HCT116 (cell line): ENCODE measurements around the gene UBAC2. TPM values are rescaled to one million over a fixed set of nuclear protein-coding genes. Genes with fewer than 3 reads are reported as not detected.

ENCODE experiments used
- ATAC-seq: fragments of 200-7000 bp; cut with Tn5 transposase; 2 replicates; pipeline ENCODE4 v1.9.1; 2020; ENCODE audit warnings: mild to moderate bottlenecking, moderate library complexity
- BruUV-seq: library from RNA; stranded (reverse); fragments of 400-500 nt; replicated peaks from 2 replicates; lab custom pipeline; 2021; lab: Mats Ljungman, UMichigan
- CTCF ChIA-PET: fragments of 300-600 bp; sonication (Branson Sonifier 250); formaldehyde crosslinking; loops from one replicate; lab custom pipeline; 2021; ENCODE audit warnings: antibody characterized with exemption; lab: Charles Lee
- POLR2A ChIA-PET: fragments of 300-600, 350-600 bp; sonication (Branson Sonifier 250); formaldehyde crosslinking; loops from one replicate; lab custom pipeline; 2021; ENCODE audit warnings: antibody characterized with exemption; lab: Charles Lee
- RAD21 ChIA-PET, 2 experiments: fragments of 300-600 bp; sonication (Branson Sonifier 250); formaldehyde crosslinking; loops; one replicate each; lab custom pipeline; 2023; ENCODE audit warnings: low total read pairs in 2 of 2; ENCODE audit not compliant: uncharacterized antibody in 2 of 2, unreplicated experiment in 2 of 2, low non-redundant PET in 1 of 2; lab: Charles Lee
- DNase-seq: peaks from one replicate; pipeline ENCODE4 v3.0.0-alpha.2; 2010; ENCODE audit warnings: low read depth, low spot score
- H2AFZ ChIP-seq: fragments of 200-600 bp; shearing (Covaris generic), sonication (generic); 2 replicates; pipeline ENCODE4 v1.6.1; 2017; ENCODE audit warnings: low read depth, mixed run types, mixed read lengths, antibody characterized with exemption, low read length; ENCODE audit not compliant: poor library complexity, severe bottlenecking
- H3K27ac ChIP-seq: 2 replicates; pipeline ENCODE4 v1.5.1; 2012; ENCODE audit warnings: low read depth, low read length
- H3K27me3 ChIP-seq: fragments of 200-600 bp; sonication (generic); 2 replicates; pipeline ENCODE4 v1.6.1; 2016; ENCODE audit warnings: mixed run types, low read length, mixed read lengths; ENCODE audit not compliant: insufficient read depth
- H3K36me3 ChIP-seq, 2 experiments: fragments of 200-500 bp in 1 of 2; fragments of 200-600 bp in 1 of 2; sonication (Bioruptor generic) in 1 of 2; sonication (generic) in 1 of 2; 2 replicates each; pipeline versions ENCODE4 v1.5.1 to v1.6.1; 2014 to 2016; ENCODE audit warnings: low read length in 2 of 2, inconsistent platforms in 1 of 2, mixed read lengths in 1 of 2, mixed run types in 1 of 2; ENCODE audit not compliant: insufficient read depth in 2 of 2, control insufficient read depth in 1 of 2
- H3K4me1 ChIP-seq, 2 experiments: fragments of 200-600 bp in 1 of 2; sonication (generic) in 1 of 2; 2 replicates each; pipeline versions ENCODE4 v1.5.1 to v1.6.1; 2012 to 2017; ENCODE audit warnings: low read length in 2 of 2, inconsistent platforms in 1 of 2, mild to moderate bottlenecking in 1 of 2, mixed read lengths in 1 of 2, mixed run types in 1 of 2, moderate library complexity in 1 of 2; ENCODE audit not compliant: insufficient read depth in 2 of 2, control insufficient read depth in 1 of 2
- H3K4me2 ChIP-seq: fragments of 200-600 bp; sonication (generic); 2 replicates; pipeline ENCODE4 v1.6.1; 2017; ENCODE audit warnings: mixed run types, low read length, mixed read lengths
- H3K4me3 ChIP-seq, 2 experiments: fragments of 200-600 bp in 1 of 2; sonication (generic) in 1 of 2; replicated peaks in 1 of 2; 2 replicates each; pipeline ENCODE4 v1.5.1; 2011 to 2016; ENCODE audit warnings: low read length in 2 of 2, control low read depth in 1 of 2, low read depth in 1 of 2, mild to moderate bottlenecking in 1 of 2, mixed read lengths in 1 of 2, mixed run types in 1 of 2
- H3K79me2 ChIP-seq: fragments of 200-600 bp; sonication (generic); 2 replicates; pipeline ENCODE4 v1.6.1; 2017; ENCODE audit warnings: mild to moderate bottlenecking, mixed run types, low read length, moderate library complexity, mixed read lengths; ENCODE audit not compliant: insufficient read depth
- H3K9ac ChIP-seq: fragments of 200-600 bp; sonication (generic); 2 replicates; pipeline ENCODE4 v1.6.1; 2016; ENCODE audit warnings: low read length, mixed read lengths
- H3K9me2 ChIP-seq: fragments of 200-600 bp; sonication (generic), shearing (Covaris generic); 2 replicates; pipeline ENCODE4 v1.6.1; 2017; ENCODE audit warnings: mixed run types, mild to moderate bottlenecking, moderate library complexity; ENCODE audit not compliant: insufficient read depth
- H3K9me3 ChIP-seq, 2 experiments: fragments of 200-500 bp in 1 of 2; fragments of 200-600 bp in 1 of 2; sonication (Bioruptor generic) in 1 of 2; sonication (generic) in 1 of 2; 2 replicates each; pipeline ENCODE4 v1.6.1; 2014 to 2017; ENCODE audit warnings: low read length in 2 of 2, mixed read lengths in 2 of 2, inconsistent platforms in 1 of 2, low read depth in 1 of 2, mild to moderate bottlenecking in 1 of 2, mixed run types in 1 of 2, moderate library complexity in 1 of 2; ENCODE audit not compliant: control insufficient read depth in 1 of 2, insufficient read depth in 1 of 2
- H4K20me1 ChIP-seq: fragments of 200-600 bp; sonication (generic), shearing (Covaris generic); 2 replicates; pipeline ENCODE4 v1.6.1; 2017; ENCODE audit warnings: mixed run types, mild to moderate bottlenecking, moderate library complexity; ENCODE audit not compliant: insufficient read depth
- CEBPB ChIP-seq: IDR thresholded peaks from 2 replicates; pipeline ENCODE4 v1.6.1; 2012; ENCODE audit warnings: low read depth
- EGR1 ChIP-seq: IDR thresholded peaks from 2 replicates; pipeline ENCODE4 v1.6.1; 2012; ENCODE audit warnings: low read depth
- POLR2A ChIP-seq: IDR thresholded peaks from 2 replicates; pipeline ENCODE4 v1.7.0; 2011; ENCODE audit warnings: borderline replicate concordance; ENCODE audit not compliant: insufficient read depth, insufficient read length; ENCODE audit errors: extremely low read depth
- SP1 ChIP-seq: IDR thresholded peaks from 2 replicates; pipeline ENCODE4 v1.6.1; 2012; ENCODE audit warnings: low read depth
- TCF7L2 ChIP-seq: IDR thresholded peaks from 2 replicates; pipeline ENCODE4 v1.7.0; 2011; ENCODE audit warnings: borderline replicate concordance, inconsistent platforms; ENCODE audit not compliant: insufficient read depth, insufficient read length; ENCODE audit errors: extremely low read depth
- ZNF274 ChIP-seq: fragments of 200-500 bp; sonication (Bioruptor generic); IDR thresholded peaks from 2 replicates; pipeline ENCODE4 v1.6.1; 2014; ENCODE audit warnings: mild to moderate bottlenecking, low read depth, low read length, inconsistent platforms
- intact Hi-C: fragments of 100-400 bp; cut with micrococcal nuclease; formaldehyde crosslinking; loops from 2 replicates; pipeline ENCODE4 v1.10.0; 2022
- total RNA-seq: library from RNA; stranded (reverse); gene quantifications from one replicate; pipeline ENCODE4 v1.2.1, GENCODE V29; 2021; ENCODE audit not compliant: unreplicated experiment
- TF ChIP-seq, protein P1 (sequence below): IDR thresholded peaks from 2 replicates; pipeline ENCODE4 v1.6.1; 2011; ENCODE audit warnings: mild to moderate bottlenecking, low read length, moderate library complexity; ENCODE audit not compliant: insufficient replicate concordance; ENCODE audit errors: extremely low read depth
- TF ChIP-seq, protein P2 (sequence below), 3 experiments: fragments of 200-600 bp in 1 of 3; sonication (generic) in 1 of 3; IDR thresholded peaks in 2 of 3; conservative IDR thresholded peaks in 1 of 3; 2 replicates each; pipeline ENCODE4 v1.5.1; 2012 to 2017; ENCODE audit warnings: low read depth in 2 of 3, low read length in 2 of 3, antibody characterized with exemption in 1 of 3, borderline replicate concordance in 1 of 3, control low read depth in 1 of 3, mild to moderate bottlenecking in 1 of 3, mixed read lengths in 1 of 3, mixed run types in 1 of 3, moderate library complexity in 1 of 3; ENCODE audit not compliant: insufficient read depth in 1 of 3
- TF ChIP-seq, protein P3 (sequence below): IDR thresholded peaks from 2 replicates; pipeline ENCODE4 v1.6.1; 2012; ENCODE audit warnings: low read depth

The UBAC2 gene
- total RNA-seq, 1 experiment from 2014 or later: 67.4 TPM

DNA sequence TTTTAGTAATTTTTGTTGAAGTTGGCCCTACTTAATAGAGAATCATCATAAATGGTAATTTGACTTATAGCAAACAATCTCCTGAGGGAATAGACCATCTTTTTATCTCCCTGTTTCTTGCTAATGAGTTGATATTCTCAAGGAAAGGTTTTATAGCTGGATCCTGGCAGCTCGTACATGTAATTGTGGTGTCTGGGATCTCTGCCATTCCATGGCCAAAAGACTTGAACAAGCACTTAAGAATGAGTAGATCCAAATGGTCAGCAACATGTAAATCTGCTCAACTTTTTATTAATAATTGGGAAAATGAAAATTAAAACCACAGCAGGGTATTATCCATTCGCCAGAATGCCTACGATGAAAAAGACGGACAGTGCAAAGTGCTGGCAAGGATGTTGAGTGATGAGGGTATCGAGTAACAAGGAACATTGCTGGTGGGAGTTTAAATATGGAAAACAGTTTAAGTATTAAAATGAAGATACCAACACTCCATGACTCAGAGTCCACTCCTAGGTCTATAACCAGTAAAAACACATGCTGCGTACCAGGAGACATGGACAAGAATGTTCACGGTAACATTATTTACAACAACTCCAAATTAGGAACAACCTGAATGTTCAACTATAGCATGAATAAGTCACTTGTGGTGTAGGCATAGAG, 62.6 kb downstream of the UBAC2 start:
- H4K20me1 ChIP-seq: no peaks in the 10 kb centered on the region
- CTCF ChIA-PET: interaction anchor here (1.3 kb wide), 1 partner anchor 87 kb away, joined by 4 read pairs; no protein-coding TSS in a partner anchor
- H2AFZ ChIP-seq: no peak overlapping the region
- H3K4me1 ChIP-seq: no peaks in the 10 kb centered on the region
- no peak overlapping the region for H3K4me3 ChIP-seq
- peaks cover 0 to 4% of the 10 kb centered on the region in 2 experiments; a peak in 1 of 4 replicates for H3K36me3 ChIP-seq
- H3K27me3 ChIP-seq: no peaks in the 10 kb centered on the region
- POLR2A ChIA-PET: no interaction called here
- no peaks in the 10 kb centered on the region for H3K9me3 ChIP-seq
- no peak overlapping the region for H3K27ac ChIP-seq
- no peaks in the 10 kb centered on the region for H3K9me2 ChIP-seq
- RAD21 ChIA-PET: interaction anchor here (0.6 to 1.2 kb wide), 2 partner anchors 86 to 87 kb away, joined by 3 to 4 read pairs; no protein-coding TSS in a partner anchor
- no peak for TF ChIP-seq POLR2A
- TF ChIP-seq, protein P1, sequence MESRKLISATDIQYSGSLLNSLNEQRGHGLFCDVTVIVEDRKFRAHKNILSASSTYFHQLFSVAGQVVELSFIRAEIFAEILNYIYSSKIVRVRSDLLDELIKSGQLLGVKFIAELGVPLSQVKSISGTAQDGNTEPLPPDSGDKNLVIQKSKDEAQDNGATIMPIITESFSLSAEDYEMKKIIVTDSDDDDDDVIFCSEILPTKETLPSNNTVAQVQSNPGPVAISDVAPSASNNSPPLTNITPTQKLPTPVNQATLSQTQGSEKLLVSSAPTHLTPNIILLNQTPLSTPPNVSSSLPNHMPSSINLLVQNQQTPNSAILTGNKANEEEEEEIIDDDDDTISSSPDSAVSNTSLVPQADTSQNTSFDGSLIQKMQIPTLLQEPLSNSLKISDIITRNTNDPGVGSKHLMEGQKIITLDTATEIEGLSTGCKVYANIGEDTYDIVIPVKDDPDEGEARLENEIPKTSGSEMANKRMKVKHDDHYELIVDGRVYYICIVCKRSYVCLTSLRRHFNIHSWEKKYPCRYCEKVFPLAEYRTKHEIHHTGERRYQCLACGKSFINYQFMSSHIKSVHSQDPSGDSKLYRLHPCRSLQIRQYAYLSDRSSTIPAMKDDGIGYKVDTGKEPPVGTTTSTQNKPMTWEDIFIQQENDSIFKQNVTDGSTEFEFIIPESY: no peak
- H3K9ac ChIP-seq: no peak overlapping the region
- DNase-seq: no peak
- H3K4me2 ChIP-seq: no peak overlapping the region
- peaks cover 15% of the 10 kb centered on the region for H3K79me2 ChIP-seq
- BruUV-seq: no TSS peak
- intact Hi-C loops: loop anchor here (10.0 kb wide), 1 partner anchor 418 kb away; no protein-coding TSS in a partner anchor
- ATAC-seq: no peak

DNA sequence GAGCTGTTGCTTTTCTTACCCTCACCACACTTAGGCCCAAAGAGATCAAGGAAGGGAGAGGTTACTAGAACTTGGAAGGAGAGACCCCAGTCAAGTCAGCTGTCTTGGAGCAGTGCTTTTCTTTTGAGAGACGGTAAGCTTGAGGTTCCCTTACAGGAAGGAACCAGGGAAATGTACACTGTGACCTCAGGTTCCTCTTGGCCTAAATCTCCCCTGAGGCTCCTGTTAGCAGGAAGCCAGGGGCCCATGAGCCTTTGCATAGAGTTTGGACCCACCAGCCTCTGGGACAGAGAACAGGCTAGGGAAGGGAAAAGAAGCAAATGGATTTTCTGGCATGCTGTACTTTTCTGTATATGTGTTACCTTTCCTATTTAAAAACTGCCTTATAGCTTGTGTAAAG, 63.4 kb downstream of the UBAC2 start:
- Histone ChIP-seq H3K36me3 (peaks cover 0 to 4% of the 10 kb centered on the region in 2 experiments; a peak in 1 of 4 replicates), H3K27ac (no peak overlapping the region), H3K4me2 (no peak overlapping the region), H3K79me2 (peaks cover 15% of the 10 kb centered on the region), H3K4me3 (no peak overlapping the region), H3K4me1 (no peaks in the 10 kb centered on the region), H3K9me2 (no peaks in the 10 kb centered on the region), H3K27me3 (no peaks in the 10 kb centered on the region), H2AFZ (no peak overlapping the region), H4K20me1 (no peaks in the 10 kb centered on the region), H3K9me3 (no peaks in the 10 kb centered on the region), H3K9ac (no peak overlapping the region)
- CTCF ChIA-PET: interaction anchor here (1.0 to 2.3 kb wide), 3 partner anchors 8 to 172 kb away, joined by 4 to 8 read pairs (median 4); no protein-coding TSS in a partner anchor
- ATAC-seq: no peak
- no TSS peak for BruUV-seq
- intact Hi-C loops: loop anchor here (10.0 kb wide), 1 partner anchor 419 kb away; no protein-coding TSS in a partner anchor
- POLR2A ChIA-PET: no interaction called here
- no peak for DNase-seq
- RAD21 ChIA-PET: interaction anchor here in 1 of 2 experiments (1.2 kb wide), 1 partner anchor 88 kb away, joined by 3 read pairs; no protein-coding TSS in a partner anchor
- TF ChIP-seq ZNF274: no peak
- TF ChIP-seq, protein P2, sequence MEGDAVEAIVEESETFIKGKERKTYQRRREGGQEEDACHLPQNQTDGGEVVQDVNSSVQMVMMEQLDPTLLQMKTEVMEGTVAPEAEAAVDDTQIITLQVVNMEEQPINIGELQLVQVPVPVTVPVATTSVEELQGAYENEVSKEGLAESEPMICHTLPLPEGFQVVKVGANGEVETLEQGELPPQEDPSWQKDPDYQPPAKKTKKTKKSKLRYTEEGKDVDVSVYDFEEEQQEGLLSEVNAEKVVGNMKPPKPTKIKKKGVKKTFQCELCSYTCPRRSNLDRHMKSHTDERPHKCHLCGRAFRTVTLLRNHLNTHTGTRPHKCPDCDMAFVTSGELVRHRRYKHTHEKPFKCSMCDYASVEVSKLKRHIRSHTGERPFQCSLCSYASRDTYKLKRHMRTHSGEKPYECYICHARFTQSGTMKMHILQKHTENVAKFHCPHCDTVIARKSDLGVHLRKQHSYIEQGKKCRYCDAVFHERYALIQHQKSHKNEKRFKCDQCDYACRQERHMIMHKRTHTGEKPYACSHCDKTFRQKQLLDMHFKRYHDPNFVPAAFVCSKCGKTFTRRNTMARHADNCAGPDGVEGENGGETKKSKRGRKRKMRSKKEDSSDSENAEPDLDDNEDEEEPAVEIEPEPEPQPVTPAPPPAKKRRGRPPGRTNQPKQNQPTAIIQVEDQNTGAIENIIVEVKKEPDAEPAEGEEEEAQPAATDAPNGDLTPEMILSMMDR (IDR thresholded peaks at IDR 0.05 in 2 of 3, conservative IDR thresholded peaks at IDR 0.05 in 1 of 3; ENCODE audit: borderline replicate concordance in 1 of 3, insufficient read depth in 1 of 3, low read depth in 2 of 3, low read length in 2 of 3): no peak
- no peak for TF ChIP-seq TCF7L2
- TF ChIP-seq, protein P3, sequence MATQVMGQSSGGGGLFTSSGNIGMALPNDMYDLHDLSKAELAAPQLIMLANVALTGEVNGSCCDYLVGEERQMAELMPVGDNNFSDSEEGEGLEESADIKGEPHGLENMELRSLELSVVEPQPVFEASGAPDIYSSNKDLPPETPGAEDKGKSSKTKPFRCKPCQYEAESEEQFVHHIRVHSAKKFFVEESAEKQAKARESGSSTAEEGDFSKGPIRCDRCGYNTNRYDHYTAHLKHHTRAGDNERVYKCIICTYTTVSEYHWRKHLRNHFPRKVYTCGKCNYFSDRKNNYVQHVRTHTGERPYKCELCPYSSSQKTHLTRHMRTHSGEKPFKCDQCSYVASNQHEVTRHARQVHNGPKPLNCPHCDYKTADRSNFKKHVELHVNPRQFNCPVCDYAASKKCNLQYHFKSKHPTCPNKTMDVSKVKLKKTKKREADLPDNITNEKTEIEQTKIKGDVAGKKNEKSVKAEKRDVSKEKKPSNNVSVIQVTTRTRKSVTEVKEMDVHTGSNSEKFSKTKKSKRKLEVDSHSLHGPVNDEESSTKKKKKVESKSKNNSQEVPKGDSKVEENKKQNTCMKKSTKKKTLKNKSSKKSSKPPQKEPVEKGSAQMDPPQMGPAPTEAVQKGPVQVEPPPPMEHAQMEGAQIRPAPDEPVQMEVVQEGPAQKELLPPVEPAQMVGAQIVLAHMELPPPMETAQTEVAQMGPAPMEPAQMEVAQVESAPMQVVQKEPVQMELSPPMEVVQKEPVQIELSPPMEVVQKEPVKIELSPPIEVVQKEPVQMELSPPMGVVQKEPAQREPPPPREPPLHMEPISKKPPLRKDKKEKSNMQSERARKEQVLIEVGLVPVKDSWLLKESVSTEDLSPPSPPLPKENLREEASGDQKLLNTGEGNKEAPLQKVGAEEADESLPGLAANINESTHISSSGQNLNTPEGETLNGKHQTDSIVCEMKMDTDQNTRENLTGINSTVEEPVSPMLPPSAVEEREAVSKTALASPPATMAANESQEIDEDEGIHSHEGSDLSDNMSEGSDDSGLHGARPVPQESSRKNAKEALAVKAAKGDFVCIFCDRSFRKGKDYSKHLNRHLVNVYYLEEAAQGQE: no peak
- TF ChIP-seq POLR2A: no peak
- TF ChIP-seq EGR1: no peak
- no peak for TF ChIP-seq CEBPB
- no peak for TF ChIP-seq SP1
